IMR-90 (cell line): Measurements from ENCODE around the gene SLC22A31.

Source experiments
- POLR2A ChIP-seq: IDR thresholded peaks from 2 replicates; pipeline ENCODE4 v1.6.1; 2012; ENCODE audit warnings: mild to moderate bottlenecking, low read depth, low read length
- TF ChIP-seq, protein P1 (sequence below): conservative IDR thresholded peaks from 2 replicates; pipeline ENCODE4 v1.5.1; 2012; ENCODE audit warnings: mild to moderate bottlenecking, low read depth, low read length, improper control_type of control experiment

DNA sequence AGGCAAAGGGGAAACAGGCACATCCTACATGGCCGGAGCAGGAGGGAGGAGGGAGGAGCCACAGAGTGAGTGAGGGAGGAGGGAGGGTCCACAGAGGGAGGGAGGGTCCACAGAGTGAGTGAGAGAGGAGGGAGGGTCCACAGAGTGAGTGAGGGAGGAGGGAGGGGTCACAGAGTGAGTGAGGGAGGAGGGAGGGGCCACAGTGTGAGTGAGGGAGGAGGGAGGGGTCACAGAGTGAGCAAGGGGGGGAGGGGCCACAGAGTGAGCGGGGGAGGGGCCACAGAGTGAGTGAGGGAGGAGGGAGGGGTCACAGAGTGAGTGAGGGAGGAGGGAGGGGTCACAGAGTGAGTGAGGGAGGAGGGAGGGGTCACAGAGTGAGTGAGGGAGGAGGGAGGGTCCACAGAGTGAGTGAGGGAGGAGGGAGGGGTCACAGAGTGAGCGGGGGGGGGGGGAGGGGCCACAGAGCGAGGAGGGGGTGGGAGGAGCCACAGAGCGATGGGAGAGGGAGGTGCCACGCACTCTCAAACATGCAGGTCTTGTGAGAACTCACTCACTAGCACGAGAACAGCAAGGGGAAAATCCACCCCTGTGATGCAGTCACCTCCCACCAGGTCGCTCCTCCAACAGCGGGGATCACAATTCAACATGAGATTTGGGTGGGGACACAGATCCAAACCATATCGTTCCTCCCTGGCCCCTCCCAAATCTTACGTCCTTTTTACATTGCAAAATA lies 53.1 kb downstream of the SLC22A31 start:
- TF ChIP-seq, protein P1, sequence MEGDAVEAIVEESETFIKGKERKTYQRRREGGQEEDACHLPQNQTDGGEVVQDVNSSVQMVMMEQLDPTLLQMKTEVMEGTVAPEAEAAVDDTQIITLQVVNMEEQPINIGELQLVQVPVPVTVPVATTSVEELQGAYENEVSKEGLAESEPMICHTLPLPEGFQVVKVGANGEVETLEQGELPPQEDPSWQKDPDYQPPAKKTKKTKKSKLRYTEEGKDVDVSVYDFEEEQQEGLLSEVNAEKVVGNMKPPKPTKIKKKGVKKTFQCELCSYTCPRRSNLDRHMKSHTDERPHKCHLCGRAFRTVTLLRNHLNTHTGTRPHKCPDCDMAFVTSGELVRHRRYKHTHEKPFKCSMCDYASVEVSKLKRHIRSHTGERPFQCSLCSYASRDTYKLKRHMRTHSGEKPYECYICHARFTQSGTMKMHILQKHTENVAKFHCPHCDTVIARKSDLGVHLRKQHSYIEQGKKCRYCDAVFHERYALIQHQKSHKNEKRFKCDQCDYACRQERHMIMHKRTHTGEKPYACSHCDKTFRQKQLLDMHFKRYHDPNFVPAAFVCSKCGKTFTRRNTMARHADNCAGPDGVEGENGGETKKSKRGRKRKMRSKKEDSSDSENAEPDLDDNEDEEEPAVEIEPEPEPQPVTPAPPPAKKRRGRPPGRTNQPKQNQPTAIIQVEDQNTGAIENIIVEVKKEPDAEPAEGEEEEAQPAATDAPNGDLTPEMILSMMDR = no peak
- TF ChIP-seq POLR2A = no peak
